OCI-LY3 (cell line): ENCODE results near the gene IL22RA1.

Experiments used
- H2AFZ ChIP-seq: fragments of 200-600, 300-600 bp; shearing (Covaris generic); 2 replicates; pipeline ENCODE4 v1.6.0; 2014; ENCODE audit warnings: antibody characterized with exemption, low read depth, low read length
- H3K27ac ChIP-seq: fragments of 200-600, 300-600 bp; sonication (generic); 2 replicates; pipeline ENCODE4 v1.5.1; 2014; ENCODE audit warnings: mild to moderate bottlenecking, low read length, moderate library complexity, mixed read lengths
- H3K27me3 ChIP-seq: fragments of 200-600, 300-600 bp; sonication (generic); 2 replicates; pipeline ENCODE4 v1.6.1; 2014; ENCODE audit warnings: low read depth, low read length, mixed read lengths
- H3K36me3 ChIP-seq: fragments of 200-600, 300-600 bp; sonication (generic); replicated peaks from 2 replicates; pipeline ENCODE3; 2014; ENCODE audit warnings: low read depth, low read length, mixed read lengths
- H3K4me1 ChIP-seq: fragments of 300-600, 200-600 bp; sonication (generic); 2 replicates; pipeline ENCODE4 v1.6.1; 2014; ENCODE audit warnings: low read length, mixed read lengths
- H3K4me2 ChIP-seq: fragments of 200-600, 300-600 bp; sonication (generic); 2 replicates; pipeline ENCODE4 v1.6.1; 2014; ENCODE audit warnings: low read length, mixed read lengths
- H3K4me3 ChIP-seq: fragments of 300-600, 200-600 bp; sonication (generic); 2 replicates; pipeline ENCODE4 v1.5.1; 2014; ENCODE audit warnings: antibody characterized with exemption, mild to moderate bottlenecking, low read length, moderate library complexity
- H3K79me2 ChIP-seq: fragments of 300-600, 200-600 bp; shearing (Covaris generic); 2 replicates; pipeline ENCODE4 v1.6.1; 2014; ENCODE audit warnings: mild to moderate bottlenecking, low read length, mixed read lengths
- H3K9ac ChIP-seq: fragments of 300-600, 200-600 bp; shearing (Covaris generic); 2 replicates; pipeline ENCODE4 v1.6.0; 2014; ENCODE audit warnings: mild to moderate bottlenecking, low read length, moderate library complexity
- H3K9me3 ChIP-seq: fragments of 200-600, 300-600 bp; shearing (Covaris generic); 2 replicates; pipeline ENCODE4 v1.6.1; 2014; ENCODE audit warnings: low read length, mixed read lengths; ENCODE audit not compliant: insufficient read depth
- H4K20me1 ChIP-seq: fragments of 200-600, 300-600 bp; sonication (generic); 2 replicates; pipeline ENCODE4 v1.6.1; 2016; ENCODE audit warnings: low read length, mixed read lengths; ENCODE audit not compliant: insufficient read depth
- EZH2phosphoT487 ChIP-seq: fragments of 200-600 bp; shearing (Covaris generic); IDR thresholded peaks from 2 replicates; pipeline ENCODE4 v1.6.1; 2018; ENCODE audit warnings: antibody characterized with exemption, mixed run types, low read depth
- TF ChIP-seq, protein P1 (sequence below): fragments of 200-600, 300-600 bp; sonication (generic); IDR thresholded peaks from 2 replicates; pipeline ENCODE4 v1.5.1; 2014; ENCODE audit warnings: antibody characterized with exemption, low read length, low read depth

IL22RA1 gene

GRCh38 chr1:24110642-24111261 lies 32.2 kb downstream of the IL22RA1 start:
- Histone ChIP-seq H3K79me2 (no peaks in the 10 kb centered on the region), H3K27me3 (no peaks in the 10 kb centered on the region)
- TF ChIP-seq EZH2phosphoT487, result no peak
- TF ChIP-seq, protein P1, sequence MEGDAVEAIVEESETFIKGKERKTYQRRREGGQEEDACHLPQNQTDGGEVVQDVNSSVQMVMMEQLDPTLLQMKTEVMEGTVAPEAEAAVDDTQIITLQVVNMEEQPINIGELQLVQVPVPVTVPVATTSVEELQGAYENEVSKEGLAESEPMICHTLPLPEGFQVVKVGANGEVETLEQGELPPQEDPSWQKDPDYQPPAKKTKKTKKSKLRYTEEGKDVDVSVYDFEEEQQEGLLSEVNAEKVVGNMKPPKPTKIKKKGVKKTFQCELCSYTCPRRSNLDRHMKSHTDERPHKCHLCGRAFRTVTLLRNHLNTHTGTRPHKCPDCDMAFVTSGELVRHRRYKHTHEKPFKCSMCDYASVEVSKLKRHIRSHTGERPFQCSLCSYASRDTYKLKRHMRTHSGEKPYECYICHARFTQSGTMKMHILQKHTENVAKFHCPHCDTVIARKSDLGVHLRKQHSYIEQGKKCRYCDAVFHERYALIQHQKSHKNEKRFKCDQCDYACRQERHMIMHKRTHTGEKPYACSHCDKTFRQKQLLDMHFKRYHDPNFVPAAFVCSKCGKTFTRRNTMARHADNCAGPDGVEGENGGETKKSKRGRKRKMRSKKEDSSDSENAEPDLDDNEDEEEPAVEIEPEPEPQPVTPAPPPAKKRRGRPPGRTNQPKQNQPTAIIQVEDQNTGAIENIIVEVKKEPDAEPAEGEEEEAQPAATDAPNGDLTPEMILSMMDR, result no peak

DNA sequence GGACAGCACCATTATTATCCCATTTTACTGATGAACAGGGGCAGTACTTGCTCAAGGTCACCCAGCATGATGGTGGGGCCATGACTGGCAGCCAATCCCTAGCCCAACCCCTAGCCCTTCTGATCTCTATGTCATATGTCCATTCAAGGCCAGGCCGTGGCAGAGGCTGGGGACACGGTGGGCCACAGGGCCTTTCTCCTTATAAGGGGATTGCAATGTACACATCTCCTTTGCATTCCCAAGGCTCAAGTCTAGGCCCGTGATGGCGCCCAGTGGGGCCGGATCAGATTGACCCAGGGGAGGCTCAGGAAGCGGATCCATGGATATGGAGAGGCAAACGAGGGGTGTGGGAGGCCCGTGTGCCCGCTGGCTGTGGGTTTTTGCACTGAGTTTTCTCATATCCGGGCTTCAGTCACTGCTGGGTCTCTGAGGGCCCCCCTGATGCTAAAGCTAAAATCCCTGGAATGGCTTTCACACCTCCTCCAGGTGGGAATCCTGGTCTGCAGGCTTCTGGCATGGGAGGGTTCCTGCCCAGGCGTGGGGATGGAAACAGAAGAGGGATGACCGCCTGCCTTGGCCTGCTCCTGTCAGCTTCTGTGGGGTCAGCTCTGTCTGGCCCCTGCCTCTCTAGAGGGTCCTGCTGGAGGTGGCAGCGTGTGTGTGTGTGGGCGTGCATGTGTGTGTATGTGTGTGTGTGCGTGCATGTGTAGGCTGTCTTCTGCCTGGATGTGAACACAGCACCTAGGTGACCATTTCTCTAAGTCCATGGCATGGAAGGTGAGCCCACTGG lies 33.1 kb downstream of the IL22RA1 start:
- Histone ChIP-seq H3K4me3 (no peak overlapping the region), H3K27ac (no peak overlapping the region), H3K9me3 (no peaks in the 10 kb centered on the region), H3K4me2 (no peak overlapping the region), H3K27me3 (no peaks in the 10 kb centered on the region), H3K79me2 (no peaks in the 10 kb centered on the region), H3K36me3 (no peaks in the 10 kb centered on the region), H2AFZ (no peak overlapping the region), H3K9ac (no peak overlapping the region), H3K4me1 (no peaks in the 10 kb centered on the region), H4K20me1 (no peaks in the 10 kb centered on the region)
- no peak for TF ChIP-seq EZH2phosphoT487
- TF ChIP-seq, protein P1, result no peak

More at GRCh38 chr1:24110642-24111261, 32.2 kb downstream of the IL22RA1 start:
- Histone ChIP-seq H2AFZ (no peak overlapping the region), H3K9ac (no peak overlapping the region), H3K9me3 (no peaks in the 10 kb centered on the region), H3K4me2 (no peak overlapping the region), H3K4me1 (no peaks in the 10 kb centered on the region), H3K27ac (no peak overlapping the region), H4K20me1 (no peaks in the 10 kb centered on the region), H3K4me3 (no peak overlapping the region), H3K36me3 (no peaks in the 10 kb centered on the region)

DNA sequence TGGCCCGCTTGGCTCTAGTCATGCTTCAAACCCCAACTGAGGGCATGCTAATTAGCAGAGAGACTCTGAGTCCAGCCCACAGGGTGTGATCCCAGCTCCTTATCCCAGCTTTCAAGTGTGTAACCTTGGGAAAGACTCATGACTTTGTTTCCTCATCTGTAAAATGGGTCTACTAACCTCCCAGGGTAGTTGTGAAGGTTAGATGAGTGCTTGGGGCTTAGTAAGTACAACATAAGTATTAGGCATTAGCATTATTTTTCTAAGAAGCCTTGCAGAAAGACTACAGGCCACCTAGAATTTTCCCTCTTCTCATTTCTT lies 33.8 kb downstream of the IL22RA1 start:
- H3K4me1 ChIP-seq, result no peaks in the 10 kb centered on the region
- no peaks in the 10 kb centered on the region for H3K79me2 ChIP-seq
- no peaks in the 10 kb centered on the region for H3K36me3 ChIP-seq
- no peak overlapping the region for H2AFZ ChIP-seq
- H3K27me3 ChIP-seq, result no peaks in the 10 kb centered on the region
- no peak overlapping the region for H3K9ac ChIP-seq
- H4K20me1 ChIP-seq, result no peaks in the 10 kb centered on the region
- H3K4me2 ChIP-seq, result no peak overlapping the region
- no peak overlapping the region for H3K27ac ChIP-seq
- H3K9me3 ChIP-seq, result no peaks in the 10 kb centered on the region
- H3K4me3 ChIP-seq, result no peak overlapping the region
- TF ChIP-seq EZH2phosphoT487, result no peak
- TF ChIP-seq, protein P1, result no peak

GRCh38 chr1:24108334-24109165 lies 34.4 kb downstream of the IL22RA1 start:
- H2AFZ ChIP-seq, result no peak overlapping the region
- H3K27ac ChIP-seq, result no peak overlapping the region
- H3K9me3 ChIP-seq, result no peaks in the 10 kb centered on the region
- no peak overlapping the region for H3K9ac ChIP-seq
- no peaks in the 10 kb centered on the region for H3K79me2 ChIP-seq
- no peaks in the 10 kb centered on the region for H3K4me1 ChIP-seq
- no peaks in the 10 kb centered on the region for H3K36me3 ChIP-seq
- no peak overlapping the region for H3K4me2 ChIP-seq
- H3K4me3 ChIP-seq, result no peak overlapping the region
- H3K27me3 ChIP-seq, result no peaks in the 10 kb centered on the region
- no peaks in the 10 kb centered on the region for H4K20me1 ChIP-seq
- TF ChIP-seq EZH2phosphoT487, result no peak
- TF ChIP-seq, protein P1, result no peak
